Gastrocnemius medialis (tissue), 4 donors: Measurements from ENCODE around the gene USH2A. TPM values are rescaled to one million over a fixed set of nuclear protein-coding genes. Genes with fewer than 3 reads are reported as not detected.

Source experiments
- ATAC-seq, 2 donors: fragments of 150-250 bp; one replicate each; pipeline ENCODE4 v1.9.1; 2016
- DNase-seq, 2 donors: peaks; one replicate each; pipeline ENCODE4 v3.0.0-alpha.2; 2019
- H3K27ac ChIP-seq, 4 donors: fragments of 200-600 bp; sonication (generic); 1 replicate in 1 of 4; 2 replicates in 3 of 4; pipeline ENCODE4 v1.5.1; 2016 to 2018; ENCODE audit warnings: mild to moderate bottlenecking in 2 of 4, moderate library complexity in 1 of 4
- H3K27me3 ChIP-seq, 3 donors: fragments of 200-600 bp; sonication (generic) in 2 of 3; 1 replicate in 1 of 3; 2 replicates in 2 of 3; pipeline versions ENCODE4 v1.5.1 to v1.6.0; 2016 to 2019; ENCODE audit warnings: mild to moderate bottlenecking in 1 of 3, moderate library complexity in 1 of 3
- H3K36me3 ChIP-seq, 2 donors: fragments of 200-600 bp; sonication (generic) in 1 of 2; one replicate each; pipeline ENCODE4 v1.5.1; 2017 to 2018
- H3K4me1 ChIP-seq, 2 donors: fragments of 200-600 bp; sonication (generic) in 1 of 2; one replicate each; pipeline ENCODE4 v1.5.1; 2016 to 2017; ENCODE audit warnings: mild to moderate bottlenecking in 2 of 2
- H3K4me3 ChIP-seq, 4 donors: fragments of 200-600 bp; sonication (generic) in 3 of 4; 1 replicate in 1 of 4; 2 replicates in 3 of 4; pipeline ENCODE4 v1.5.1; 2016 to 2019; ENCODE audit warnings: mild to moderate bottlenecking in 2 of 4
- H3K9me3 ChIP-seq, 3 donors: fragments of 200-600 bp; sonication (generic) in 2 of 3; 1 replicate in 1 of 3; 2 replicates in 2 of 3; pipeline ENCODE4 v1.5.1; 2016 to 2019
- CTCF ChIP-seq, 5 experiments: fragments of 450-650 bp in 3 of 5; fragments of 200-600 bp in 2 of 5; sonication (generic) in 2 of 5; IDR thresholded peaks in 4 of 5; conservative IDR thresholded peaks in 1 of 5; 1 replicate in 4 of 5; 2 replicates in 1 of 5; pipeline ENCODE4 v1.5.1; 2016 to 2019; ENCODE audit warnings: antibody characterized with exemption in 5 of 5, mild to moderate bottlenecking in 3 of 5, moderate library complexity in 3 of 5
- POLR2A ChIP-seq, 2 donors: fragments of 450-650 bp; IDR thresholded peaks; one replicate each; pipeline ENCODE4 v1.6.1; 2017; ENCODE audit warnings: antibody characterized with exemption in 2 of 2, mild to moderate bottlenecking in 2 of 2, moderate library complexity in 2 of 2
- in situ Hi-C, 4 donors: fragments of 200-750 bp; cut with MboI; loops; one replicate each; pipeline versions ENCODE4 v1.15.0 to v1.8.0; 2017; ENCODE audit warnings: low sequenced_read_pairs in 4 of 4
- intact Hi-C: fragments of 100-400 bp; cut with DNase I; formaldehyde crosslinking; loops from one replicate; pipeline ENCODE4 v1.15.1; 2023; ENCODE audit warnings: low total_unique reads
- total RNA-seq, 4 donors: library from RNA; depleted of rRNA; stranded (reverse); fragments of >200 nt; gene quantifications; one replicate each; pipeline versions ENCODE4 v1.1.0 to v1.2.3, GENCODE V29; 2016

The USH2A gene
- total RNA-seq, 4 donors from 2014 or later = 0.02 TPM; not detected in 3

GRCh38 chr1:215957663-215958062 lies 465.6 kb downstream of the USH2A start:
- no peak overlapping the region for H3K4me3 ChIP-seq
- no peaks in the 10 kb centered on the region for H3K4me1 ChIP-seq
- in situ Hi-C loops = no loop called here
- TF ChIP-seq CTCF (IDR thresholded peaks at IDR 0.05 in 4 of 5, conservative IDR thresholded peaks at IDR 0.05 in 1 of 5) (no peak), POLR2A (IDR thresholded peaks at IDR 0.05) (no peak)
- H3K27me3 ChIP-seq = no peaks in the 10 kb centered on the region
- intact Hi-C loops = no loop called here
- no peaks in the 10 kb centered on the region for H3K36me3 ChIP-seq
- ATAC-seq (no peak), DNase-seq (no peak)
- H3K27ac ChIP-seq = no peak overlapping the region
- H3K9me3 ChIP-seq = no peaks in the 10 kb centered on the region

- no peak for TF ChIP-seq POLR2A (IDR thresholded peaks at IDR 0.05)
- no peak for TF ChIP-seq CTCF (IDR thresholded peaks at IDR 0.05 in 4 of 5, conservative IDR thresholded peaks at IDR 0.05 in 1 of 5)
- H3K27me3 ChIP-seq = no peaks in the 10 kb centered on the region
- in situ Hi-C loops (no loop called here), intact Hi-C loops (no loop called here)
- DNase-seq (no peak), ATAC-seq (no peak)
- H3K27ac ChIP-seq = no peak overlapping the region
- no peak overlapping the region for H3K4me3 ChIP-seq
- H3K4me1 ChIP-seq = no peaks in the 10 kb centered on the region
- no peaks in the 10 kb centered on the region for H3K9me3 ChIP-seq
- H3K36me3 ChIP-seq = no peaks in the 10 kb centered on the region
These were observed 490.7 kb downstream of the USH2A start for GRCh38 chr1:215932558-215932957.

GRCh38 chr1:215926670-215927069 lies 496.6 kb downstream of the USH2A start:
- in situ Hi-C loops = no loop called here
- no peak overlapping the region for H3K4me3 ChIP-seq

DNA sequence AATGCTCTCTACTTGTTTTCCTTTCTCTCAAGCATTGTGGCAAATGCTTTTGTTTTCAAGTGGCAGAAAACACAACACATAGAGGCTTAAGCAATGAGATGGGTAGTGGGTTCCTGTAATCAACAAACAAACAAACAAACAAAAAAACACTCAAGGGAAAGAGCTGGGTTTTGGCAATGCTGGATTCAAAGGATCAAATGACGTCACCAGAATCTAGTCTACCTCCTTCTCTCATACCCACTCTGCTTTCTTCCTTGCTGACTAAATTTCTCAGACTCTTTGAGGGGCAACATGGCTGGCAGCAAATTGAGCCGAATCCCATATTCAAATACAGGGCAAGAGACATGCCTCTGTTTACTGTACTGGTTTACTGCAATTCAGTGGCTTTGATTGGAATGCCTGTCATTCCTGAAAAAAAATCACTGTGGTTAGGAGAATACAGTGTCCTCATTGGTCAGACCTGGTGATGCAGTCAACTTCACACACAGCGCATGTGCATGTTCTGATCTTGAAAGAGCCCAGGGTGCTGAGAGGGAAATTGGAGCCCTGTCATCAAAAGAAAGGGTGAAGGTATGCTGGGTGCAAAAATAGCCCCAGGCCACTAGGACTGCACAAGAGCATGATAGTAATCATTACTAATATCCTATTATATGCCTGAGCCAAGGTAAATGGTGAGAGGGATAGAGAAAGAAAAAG lies 500.0 kb downstream of the USH2A start:
- H3K4me1 ChIP-seq = no peaks in the 10 kb centered on the region
- TF ChIP-seq POLR2A (IDR thresholded peaks at IDR 0.05) (no peak), CTCF (IDR thresholded peaks at IDR 0.05 in 4 of 5, conservative IDR thresholded peaks at IDR 0.05 in 1 of 5) (no peak)
- no peaks in the 10 kb centered on the region for H3K9me3 ChIP-seq
- intact Hi-C loops = no loop called here
- DNase-seq (no peak), ATAC-seq (no peak)
- no peak overlapping the region for H3K27ac ChIP-seq
- H3K4me3 ChIP-seq = no peak overlapping the region
- no peaks in the 10 kb centered on the region for H3K36me3 ChIP-seq
- in situ Hi-C loops = no loop called here
- no peaks in the 10 kb centered on the region for H3K27me3 ChIP-seq

More at GRCh38 chr1:215926670-215927069, 496.6 kb downstream of the USH2A start:
- intact Hi-C loops = no loop called here
- DNase-seq (no peak), ATAC-seq (no peak)
- no peaks in the 10 kb centered on the region for H3K36me3 ChIP-seq
- H3K9me3 ChIP-seq = no peaks in the 10 kb centered on the region
- no peak overlapping the region for H3K27ac ChIP-seq
- no peaks in the 10 kb centered on the region for H3K27me3 ChIP-seq
- TF ChIP-seq POLR2A (IDR thresholded peaks at IDR 0.05) (no peak), CTCF (IDR thresholded peaks at IDR 0.05 in 4 of 5, conservative IDR thresholded peaks at IDR 0.05 in 1 of 5) (no peak)
- H3K4me1 ChIP-seq = no peaks in the 10 kb centered on the region
